Panc1 (cell line): Measurements from ENCODE around the gene EGFLAM. TPM values are rescaled to one million over a fixed set of nuclear protein-coding genes. Genes with fewer than 3 reads are reported as not detected.

Experiments used
- ATAC-seq: fragments of 200-7000 bp; cut with Tn5 transposase; 2 replicates; pipeline ENCODE4 v1.9.1; 2020; ENCODE audit warnings: mild to moderate bottlenecking, moderate library complexity
- BruUV-seq: library from RNA; stranded (reverse); fragments of 400-500 nt; replicated peaks from 2 replicates; lab custom pipeline; 2021; lab: Mats Ljungman, UMichigan
- CTCF ChIA-PET: fragments of 300-600 bp; sonication (Branson Sonifier 250); formaldehyde crosslinking; loops from one replicate; lab custom pipeline; 2022; ENCODE audit warnings: antibody characterized with exemption; lab: Charles Lee
- POLR2A ChIA-PET: fragments of 300-600 bp; sonication (Branson Sonifier 250); formaldehyde crosslinking; loops from one replicate; lab custom pipeline; 2022; ENCODE audit warnings: antibody characterized with exemption; lab: Charles Lee
- DNase-seq: peaks from one replicate; pipeline ENCODE4 v3.0.0-alpha.2; 2010; ENCODE audit warnings: low read depth, low spot score
- H3K27ac ChIP-seq: 2 replicates; pipeline ENCODE4 v1.5.1; 2011; ENCODE audit warnings: mild to moderate bottlenecking, low read length, inconsistent platforms
- H3K27me3 ChIP-seq: fragments of 200-500 bp; sonication (Bioruptor generic); 2 replicates; pipeline ENCODE4 v1.6.0; 2014; ENCODE audit warnings: low read length, inconsistent platforms; ENCODE audit not compliant: control insufficient read depth, insufficient read depth
- H3K36me3 ChIP-seq: fragments of 200-500 bp; sonication (Bioruptor generic); 2 replicates; pipeline ENCODE4 v1.5.1; 2014; ENCODE audit warnings: inconsistent platforms, mild to moderate bottlenecking, low read length, moderate library complexity; ENCODE audit not compliant: control insufficient read depth, insufficient read depth
- H3K4me1 ChIP-seq: 2 replicates; pipeline ENCODE4 v1.5.1; 2011; ENCODE audit warnings: inconsistent platforms, mild to moderate bottlenecking, low read length, moderate library complexity; ENCODE audit not compliant: control insufficient read depth, insufficient read depth
- H3K4me3 ChIP-seq, 2 experiments: 2 replicates each; pipeline ENCODE4 v1.5.1; 2011 to 2012; ENCODE audit warnings: low read depth in 2 of 2, low read length in 2 of 2, mild to moderate bottlenecking in 2 of 2, inconsistent platforms in 1 of 2, moderate library complexity in 1 of 2
- H3K9me3 ChIP-seq: fragments of 200-500 bp; sonication (Bioruptor generic); 2 replicates; pipeline ENCODE4 v1.5.1; 2014; ENCODE audit warnings: low read depth, mild to moderate bottlenecking, inconsistent platforms, low read length, moderate library complexity; ENCODE audit not compliant: control insufficient read depth, insufficient read depth
- CTCF ChIP-seq: fragments of 450-650 bp; IDR thresholded peaks from 2 replicates; pipeline ENCODE4 v1.5.1; 2017; ENCODE audit warnings: mild to moderate bottlenecking
- POLR2AphosphoS5 ChIP-seq: IDR thresholded peaks from 2 replicates; pipeline ENCODE4 v1.6.1; 2012; ENCODE audit warnings: mild to moderate bottlenecking, low read depth, low read length, moderate library complexity
- REST ChIP-seq, 2 experiments: IDR thresholded peaks; 2 replicates each; pipeline ENCODE4 v1.6.1; 2011 to 2012; ENCODE audit warnings: low read depth in 2 of 2, control low read depth in 1 of 2, low read length in 1 of 2, mild to moderate bottlenecking in 1 of 2, moderate library complexity in 1 of 2; ENCODE audit not compliant: insufficient read depth in 1 of 2
- in situ Hi-C: cut with HindIII; loops from 2 replicates; pipeline ENCODE4 v1.10.0; 2016; ENCODE audit warnings: low sequenced_read_pairs, low pct_unique_long_range_greater_than_20kb
- intact Hi-C: fragments of 100-400 bp; cut with micrococcal nuclease; formaldehyde crosslinking; loops from one replicate; pipeline ENCODE4 v1.10.0; 2022; ENCODE audit not compliant: unreplicated experiment
- total RNA-seq: library from RNA; stranded (reverse); gene quantifications from one replicate; pipeline ENCODE4 v1.2.1, GENCODE V29; 2021; ENCODE audit not compliant: unreplicated experiment

Gene EGFLAM
- total RNA-seq, 1 experiment from 2014 or later = 14.8 TPM

GRCh38 chr5:38494763-38495162, 236.4 kb downstream of the EGFLAM start:
- in situ Hi-C loops = no loop called here
- intact Hi-C loops = no loop called here
- BruUV-seq = no TSS peak
- no peaks in the 10 kb centered on the region for H3K4me1 ChIP-seq
- TF ChIP-seq POLR2AphosphoS5 (no peak), CTCF (no peak), REST (IDR thresholded peaks at IDR 0.05; ENCODE audit: insufficient read depth in 1 of 2, low read depth in 2 of 2, low read length in 1 of 2) (no peak)
- peaks cover 5% of the 10 kb centered on the region for H3K36me3 ChIP-seq
- H3K4me3 ChIP-seq = no peak overlapping the region
- DNase-seq (no peak), ATAC-seq (no peak)
- no peaks in the 10 kb centered on the region for H3K9me3 ChIP-seq
- H3K27ac ChIP-seq = no peak overlapping the region
- POLR2A ChIA-PET = no interaction called here
- no peaks in the 10 kb centered on the region for H3K27me3 ChIP-seq
- CTCF ChIA-PET = interaction anchor here (1.2 kb wide), 1 partner anchor 53 kb away, joined by 4 read pairs; no protein-coding TSS in a partner anchor

- intact Hi-C loops = no loop called here
Observed at GRCh38 chr5:38497946-38498345, 239.6 kb downstream of the EGFLAM start.

More at GRCh38 chr5:38497946-38498345, 239.6 kb downstream of the EGFLAM start:
- ATAC-seq (peak; percentile 92), DNase-seq (no peak)
- Histone ChIP-seq H3K9me3 (no peaks in the 10 kb centered on the region), H3K4me1 (no peaks in the 10 kb centered on the region), H3K36me3 (peaks cover 5% of the 10 kb centered on the region), H3K4me3 (no peak overlapping the region), H3K27ac (no peak overlapping the region), H3K27me3 (no peaks in the 10 kb centered on the region)
- BruUV-seq = no TSS peak
- TF ChIP-seq POLR2AphosphoS5 (no peak), CTCF (peak; percentile 57)
- in situ Hi-C loops = no loop called here
- ChIA-PET CTCF (no interaction called here), POLR2A (no interaction called here)
